ENCODE data around the gene WNT9B.

- no peak for TF ChIP-seq CTCF (IDR thresholded peaks at IDR 0.05)
- TF ChIP-seq POLR2A (IDR thresholded peaks at IDR 0.05) = no peak
Observed at GRCh38 chr17:46821482-46822387, 29.6 kb upstream of the WNT9B start.
